Measurements from ENCODE around the gene EXOSC7.

- TF ChIP-seq EZH2 (IDR thresholded peaks at IDR 0.05), result no peak
- TF ChIP-seq POLR2AphosphoS5 (IDR thresholded peaks at IDR 0.05; ENCODE audit: borderline replicate concordance, low read depth, low read length), result no peak
- TF ChIP-seq FOXP2 (optimal IDR thresholded peaks at IDR 0.05; ENCODE audit: control extremely low read depth, extremely low read length, insufficient read depth), result no peak
These were observed 36.5 kb downstream of the EXOSC7 start for GRCh38 chr3:45012577-45012976.
